Endothelial cell (in vitro differentiated cells): ENCODE results near the gene MANEA. TPM values are rescaled to one million over a fixed set of nuclear protein-coding genes. Genes with fewer than 3 reads are reported as not detected.

Experiments
- DNase-seq: peaks from one replicate; pipeline ENCODE4 v3.0.0; 2021; ENCODE audit warnings: low spot score
- H3K27ac Mint-ChIP-seq: one replicate; pipeline ENCODE4 v1.8.0; 2021; ENCODE audit warnings: mixed read lengths, inconsistent platforms; ENCODE audit not compliant: unreplicated experiment
- H3K27me3 Mint-ChIP-seq: one replicate; pipeline ENCODE4 v1.8.0; 2021; ENCODE audit warnings: mild to moderate bottlenecking, moderate library complexity, mixed read lengths, inconsistent platforms; ENCODE audit not compliant: unreplicated experiment
- H3K36me3 Mint-ChIP-seq: one replicate; pipeline ENCODE4 v1.8.0; 2021; ENCODE audit warnings: mild to moderate bottlenecking, low read depth, mixed read lengths, inconsistent platforms; ENCODE audit not compliant: unreplicated experiment
- H3K4me1 Mint-ChIP-seq: one replicate; pipeline ENCODE4 v1.8.0; 2021; ENCODE audit warnings: mild to moderate bottlenecking, mixed read lengths, inconsistent platforms; ENCODE audit not compliant: unreplicated experiment
- H3K4me3 Mint-ChIP-seq: one replicate; pipeline ENCODE4 v1.8.0; 2021; ENCODE audit warnings: mild to moderate bottlenecking, mixed read lengths, inconsistent platforms; ENCODE audit not compliant: unreplicated experiment
- H3K9me3 Mint-ChIP-seq: one replicate; pipeline ENCODE4 v1.8.0; 2021; ENCODE audit warnings: mixed read lengths, inconsistent platforms; ENCODE audit not compliant: unreplicated experiment
- CTCF ChIP-seq: fragments of 200-600 bp; sonication (generic); IDR thresholded peaks from one replicate; pipeline ENCODE4 v1.5.0; 2021; ENCODE audit warnings: antibody characterized with exemption; ENCODE audit not compliant: unreplicated experiment
- total RNA-seq: library from RNA; stranded (reverse); fragmentation: NEBNext Ultra II Directional; extraction: Animal tissue kit (Norgen Biotek cat#: 25700); gene quantifications from one replicate; pipeline ENCODE4 v1.2.1, GENCODE V29; 2021; ENCODE audit not compliant: unreplicated experiment

The MANEA gene
- total RNA-seq, 1 donor from 2014 or later = 7.5 TPM

- no peak overlapping the region for H3K27ac Mint-ChIP-seq
- no peaks in the 10 kb centered on the region for H3K36me3 Mint-ChIP-seq
- TF ChIP-seq CTCF = no peak
- H3K4me3 Mint-ChIP-seq = no peak overlapping the region
- H3K4me1 Mint-ChIP-seq = no peaks in the 10 kb centered on the region
- no peaks in the 10 kb centered on the region for H3K27me3 Mint-ChIP-seq
- no peak for DNase-seq
- no peaks in the 10 kb centered on the region for H3K9me3 Mint-ChIP-seq
Measured at GRCh38 chr6:95593025-95593424, 15.7 kb downstream of the MANEA start.

- Mint-ChIP-seq H3K27me3 (no peaks in the 10 kb centered on the region), H3K27ac (no peak overlapping the region), H3K4me1 (peaks cover under 1% of the 10 kb centered on the region), H3K9me3 (no peaks in the 10 kb centered on the region), H3K36me3 (no peaks in the 10 kb centered on the region), H3K4me3 (no peak overlapping the region)
- no peak for TF ChIP-seq CTCF
- no peak for DNase-seq
Measured at GRCh38 chr6:95596021-95596420, 18.7 kb downstream of the MANEA start.

- Mint-ChIP-seq H3K27me3 (no peaks in the 10 kb centered on the region), H3K4me1 (peaks cover 4% of the 10 kb centered on the region), H3K36me3 (no peaks in the 10 kb centered on the region), H3K9me3 (no peaks in the 10 kb centered on the region), H3K4me3 (no peak overlapping the region), H3K27ac (no peak overlapping the region)
- no peak for TF ChIP-seq CTCF
- DNase-seq = no peak
Measured at GRCh38 chr6:95599706-95600105, 22.4 kb downstream of the MANEA start.

GRCh38 chr6:95601133-95601532, 23.8 kb downstream of the MANEA start:
- Mint-ChIP-seq H3K27me3 (no peaks in the 10 kb centered on the region), H3K9me3 (no peaks in the 10 kb centered on the region), H3K27ac (no peak overlapping the region), H3K4me3 (no peak overlapping the region), H3K36me3 (no peaks in the 10 kb centered on the region), H3K4me1 (peaks cover 4% of the 10 kb centered on the region)
- TF ChIP-seq CTCF = no peak
- no peak for DNase-seq

- Mint-ChIP-seq H3K4me3 (no peak overlapping the region), H3K27ac (no peak overlapping the region), H3K27me3 (no peaks in the 10 kb centered on the region), H3K4me1 (no peaks in the 10 kb centered on the region), H3K9me3 (no peaks in the 10 kb centered on the region), H3K36me3 (no peaks in the 10 kb centered on the region)
- no peak for DNase-seq
- no peak for TF ChIP-seq CTCF
Measured at GRCh38 chr6:95614094-95614493, 36.8 kb downstream of the MANEA start.
